ENCODE measurements around the gene PEA15.

PEA15 gene

GRCh38 chr1:160194737-160195059, 10.5 kb upstream of the PEA15 start:
- ATAC-seq, result no peak
- TF ChIP-seq OSR1 (CRISPR knock-in tag; IDR thresholded peaks at IDR 0.05) (no peak), ZFP3 (CRISPR knock-in tag; IDR thresholded peaks at IDR 0.05) (no peak), TSHZ2 (CRISPR knock-in tag; IDR thresholded peaks at IDR 0.05) (no peak)
- TF ChIP-seq, protein P1, sequence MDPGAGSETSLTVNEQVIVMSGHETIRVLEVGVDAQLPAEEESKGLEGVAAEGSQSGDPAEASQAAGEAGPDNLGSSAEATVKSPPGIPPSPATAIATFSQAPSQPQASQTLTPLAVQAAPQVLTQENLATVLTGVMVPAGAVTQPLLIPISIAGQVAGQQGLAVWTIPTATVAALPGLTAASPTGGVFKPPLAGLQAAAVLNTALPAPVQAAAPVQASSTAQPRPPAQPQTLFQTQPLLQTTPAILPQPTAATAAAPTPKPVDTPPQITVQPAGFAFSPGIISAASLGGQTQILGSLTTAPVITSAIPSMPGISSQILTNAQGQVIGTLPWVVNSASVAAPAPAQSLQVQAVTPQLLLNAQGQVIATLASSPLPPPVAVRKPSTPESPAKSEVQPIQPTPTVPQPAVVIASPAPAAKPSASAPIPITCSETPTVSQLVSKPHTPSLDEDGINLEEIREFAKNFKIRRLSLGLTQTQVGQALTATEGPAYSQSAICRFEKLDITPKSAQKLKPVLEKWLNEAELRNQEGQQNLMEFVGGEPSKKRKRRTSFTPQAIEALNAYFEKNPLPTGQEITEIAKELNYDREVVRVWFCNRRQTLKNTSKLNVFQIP (CRISPR knock-in tag; IDR thresholded peaks at IDR 0.05; ENCODE audit: borderline replicate concordance, low read depth), result no peak
- TF ChIP-seq, protein P2, sequence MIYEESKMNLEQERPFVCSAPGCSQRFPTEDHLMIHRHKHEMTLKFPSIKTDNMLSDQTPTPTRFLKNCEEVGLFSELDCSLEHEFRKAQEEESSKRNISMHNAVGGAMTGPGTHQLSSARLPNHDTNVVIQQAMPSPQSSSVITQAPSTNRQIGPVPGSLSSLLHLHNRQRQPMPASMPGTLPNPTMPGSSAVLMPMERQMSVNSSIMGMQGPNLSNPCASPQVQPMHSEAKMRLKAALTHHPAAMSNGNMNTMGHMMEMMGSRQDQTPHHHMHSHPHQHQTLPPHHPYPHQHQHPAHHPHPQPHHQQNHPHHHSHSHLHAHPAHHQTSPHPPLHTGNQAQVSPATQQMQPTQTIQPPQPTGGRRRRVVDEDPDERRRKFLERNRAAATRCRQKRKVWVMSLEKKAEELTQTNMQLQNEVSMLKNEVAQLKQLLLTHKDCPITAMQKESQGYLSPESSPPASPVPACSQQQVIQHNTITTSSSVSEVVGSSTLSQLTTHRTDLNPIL (CRISPR knock-in tag; IDR thresholded peaks at IDR 0.05; ENCODE audit: low read depth), result no peak

GRCh38 chr1:160196143-160196542, 9.0 kb upstream of the PEA15 start:
- TF ChIP-seq ISL1 (CRISPR knock-in tag; IDR thresholded peaks at IDR 0.05) (no peak), CSDC2 (CRISPR knock-in tag; IDR thresholded peaks at IDR 0.05) (no peak), ZNF70 (CRISPR knock-in tag; IDR thresholded peaks at IDR 0.05) (no peak)
- TF ChIP-seq, protein P3, sequence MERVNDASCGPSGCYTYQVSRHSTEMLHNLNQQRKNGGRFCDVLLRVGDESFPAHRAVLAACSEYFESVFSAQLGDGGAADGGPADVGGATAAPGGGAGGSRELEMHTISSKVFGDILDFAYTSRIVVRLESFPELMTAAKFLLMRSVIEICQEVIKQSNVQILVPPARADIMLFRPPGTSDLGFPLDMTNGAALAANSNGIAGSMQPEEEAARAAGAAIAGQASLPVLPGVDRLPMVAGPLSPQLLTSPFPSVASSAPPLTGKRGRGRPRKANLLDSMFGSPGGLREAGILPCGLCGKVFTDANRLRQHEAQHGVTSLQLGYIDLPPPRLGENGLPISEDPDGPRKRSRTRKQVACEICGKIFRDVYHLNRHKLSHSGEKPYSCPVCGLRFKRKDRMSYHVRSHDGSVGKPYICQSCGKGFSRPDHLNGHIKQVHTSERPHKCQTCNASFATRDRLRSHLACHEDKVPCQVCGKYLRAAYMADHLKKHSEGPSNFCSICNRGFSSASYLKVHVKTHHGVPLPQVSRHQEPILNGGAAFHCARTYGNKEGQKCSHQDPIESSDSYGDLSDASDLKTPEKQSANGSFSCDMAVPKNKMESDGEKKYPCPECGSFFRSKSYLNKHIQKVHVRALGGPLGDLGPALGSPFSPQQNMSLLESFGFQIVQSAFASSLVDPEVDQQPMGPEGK (CRISPR knock-in tag; IDR thresholded peaks at IDR 0.05; ENCODE audit: borderline replicate concordance), result no peak
- ATAC-seq, result no peak

DNA sequence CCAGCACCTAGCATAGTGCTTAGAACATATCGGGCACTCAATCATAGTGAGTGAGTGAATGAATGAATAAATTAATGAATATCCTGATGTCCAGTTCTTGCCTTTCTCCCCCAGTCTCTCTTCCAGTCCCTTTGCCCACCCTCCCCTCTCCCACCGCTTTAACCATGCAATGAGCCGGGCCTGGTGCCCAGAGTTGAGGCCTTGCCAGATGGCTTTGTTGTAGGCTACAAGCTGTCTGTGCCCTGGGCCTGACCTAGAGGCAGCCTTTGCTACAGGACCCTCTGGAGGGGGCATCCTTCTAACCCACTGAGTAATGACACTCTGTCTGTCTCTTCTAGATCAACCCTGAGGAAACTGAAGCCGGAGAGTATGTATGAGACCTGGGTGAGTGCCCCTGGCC, 8.0 kb upstream of the PEA15 start:
- ATAC-seq, result no peak
- TF ChIP-seq ZC3H10 (CRISPR knock-in tag; IDR thresholded peaks at IDR 0.05), result no peak
- TF ChIP-seq ZNF8 (CRISPR knock-in tag; IDR thresholded peaks at IDR 0.05), result no peak
- no peak for TF ChIP-seq RARB (CRISPR knock-in tag; IDR thresholded peaks at IDR 0.05)
- TF ChIP-seq OSR1 (CRISPR knock-in tag; IDR thresholded peaks at IDR 0.05), result no peak
- TF ChIP-seq ARNTL (CRISPR knock-in tag; IDR thresholded peaks at IDR 0.05; ENCODE audit: borderline replicate concordance, low read depth), result no peak
- TF ChIP-seq, protein P2 (CRISPR knock-in tag; IDR thresholded peaks at IDR 0.05; ENCODE audit: low read depth), result no peak
- no peak for TF ChIP-seq CSRNP3 (CRISPR knock-in tag; IDR thresholded peaks at IDR 0.05)
- no peak for TF ChIP-seq SNAI2 (CRISPR knock-in tag; IDR thresholded peaks at IDR 0.05)
- TF ChIP-seq ESRRG (CRISPR knock-in tag; IDR thresholded peaks at IDR 0.05), result no peak
- TF ChIP-seq ZFP3 (CRISPR knock-in tag; IDR thresholded peaks at IDR 0.05), result no peak
- TF ChIP-seq, protein P1 (CRISPR knock-in tag; IDR thresholded peaks at IDR 0.05; ENCODE audit: borderline replicate concordance, low read depth), result no peak
- TF ChIP-seq ZFP30 (CRISPR knock-in tag; IDR thresholded peaks at IDR 0.05), result no peak
- no peak for TF ChIP-seq ZNF70 (CRISPR knock-in tag; IDR thresholded peaks at IDR 0.05)
